Neural cell (in vitro differentiated cells): ENCODE measurements around the gene SLC19A1.

Source experiments
- EZH2 ChIP-seq: fragments of 200-600, 300-800 bp; shearing (Covaris generic), sonication (generic); IDR thresholded peaks from 2 replicates; pipeline ENCODE4 v1.6.1; 2014; ENCODE audit warnings: antibody characterized with exemption, low read length, borderline replicate concordance, mild to moderate bottlenecking; ENCODE audit not compliant: insufficient read depth, poor library complexity, severe bottlenecking
- MXI1 ChIP-seq: fragments of 450-650 bp; conservative IDR thresholded peaks from 2 replicates; pipeline ENCODE4 v1.6.1; 2014; ENCODE audit warnings: antibody characterized with exemption, mild to moderate bottlenecking; ENCODE audit not compliant: poor library complexity, severe bottlenecking
- POLR2AphosphoS5 ChIP-seq: IDR thresholded peaks from 2 replicates; pipeline ENCODE4 v1.6.1; 2012
- TAF1 ChIP-seq: IDR thresholded peaks from 2 replicates; pipeline ENCODE4 v1.6.1; 2012; ENCODE audit warnings: low read depth
- TF ChIP-seq, protein P1 (sequence below): fragments of 450-650 bp; IDR thresholded peaks from 2 replicates; pipeline ENCODE4 v1.5.1; 2014; ENCODE audit warnings: antibody characterized with exemption, mild to moderate bottlenecking, moderate library complexity; ENCODE audit not compliant: poor library complexity, severe bottlenecking
- TF ChIP-seq, protein P2 (sequence below): IDR thresholded peaks from 2 replicates; pipeline ENCODE4 v1.6.1; 2012; ENCODE audit warnings: borderline replicate concordance

GRCh38 chr21:45570071-45570470 is 27.8 kb upstream of the SLC19A1 start:
- TF ChIP-seq EZH2 (no peak), TAF1 (no peak), MXI1 (no peak), POLR2AphosphoS5 (no peak)
- TF ChIP-seq, protein P1, sequence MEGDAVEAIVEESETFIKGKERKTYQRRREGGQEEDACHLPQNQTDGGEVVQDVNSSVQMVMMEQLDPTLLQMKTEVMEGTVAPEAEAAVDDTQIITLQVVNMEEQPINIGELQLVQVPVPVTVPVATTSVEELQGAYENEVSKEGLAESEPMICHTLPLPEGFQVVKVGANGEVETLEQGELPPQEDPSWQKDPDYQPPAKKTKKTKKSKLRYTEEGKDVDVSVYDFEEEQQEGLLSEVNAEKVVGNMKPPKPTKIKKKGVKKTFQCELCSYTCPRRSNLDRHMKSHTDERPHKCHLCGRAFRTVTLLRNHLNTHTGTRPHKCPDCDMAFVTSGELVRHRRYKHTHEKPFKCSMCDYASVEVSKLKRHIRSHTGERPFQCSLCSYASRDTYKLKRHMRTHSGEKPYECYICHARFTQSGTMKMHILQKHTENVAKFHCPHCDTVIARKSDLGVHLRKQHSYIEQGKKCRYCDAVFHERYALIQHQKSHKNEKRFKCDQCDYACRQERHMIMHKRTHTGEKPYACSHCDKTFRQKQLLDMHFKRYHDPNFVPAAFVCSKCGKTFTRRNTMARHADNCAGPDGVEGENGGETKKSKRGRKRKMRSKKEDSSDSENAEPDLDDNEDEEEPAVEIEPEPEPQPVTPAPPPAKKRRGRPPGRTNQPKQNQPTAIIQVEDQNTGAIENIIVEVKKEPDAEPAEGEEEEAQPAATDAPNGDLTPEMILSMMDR, result no peak
- TF ChIP-seq, protein P2, sequence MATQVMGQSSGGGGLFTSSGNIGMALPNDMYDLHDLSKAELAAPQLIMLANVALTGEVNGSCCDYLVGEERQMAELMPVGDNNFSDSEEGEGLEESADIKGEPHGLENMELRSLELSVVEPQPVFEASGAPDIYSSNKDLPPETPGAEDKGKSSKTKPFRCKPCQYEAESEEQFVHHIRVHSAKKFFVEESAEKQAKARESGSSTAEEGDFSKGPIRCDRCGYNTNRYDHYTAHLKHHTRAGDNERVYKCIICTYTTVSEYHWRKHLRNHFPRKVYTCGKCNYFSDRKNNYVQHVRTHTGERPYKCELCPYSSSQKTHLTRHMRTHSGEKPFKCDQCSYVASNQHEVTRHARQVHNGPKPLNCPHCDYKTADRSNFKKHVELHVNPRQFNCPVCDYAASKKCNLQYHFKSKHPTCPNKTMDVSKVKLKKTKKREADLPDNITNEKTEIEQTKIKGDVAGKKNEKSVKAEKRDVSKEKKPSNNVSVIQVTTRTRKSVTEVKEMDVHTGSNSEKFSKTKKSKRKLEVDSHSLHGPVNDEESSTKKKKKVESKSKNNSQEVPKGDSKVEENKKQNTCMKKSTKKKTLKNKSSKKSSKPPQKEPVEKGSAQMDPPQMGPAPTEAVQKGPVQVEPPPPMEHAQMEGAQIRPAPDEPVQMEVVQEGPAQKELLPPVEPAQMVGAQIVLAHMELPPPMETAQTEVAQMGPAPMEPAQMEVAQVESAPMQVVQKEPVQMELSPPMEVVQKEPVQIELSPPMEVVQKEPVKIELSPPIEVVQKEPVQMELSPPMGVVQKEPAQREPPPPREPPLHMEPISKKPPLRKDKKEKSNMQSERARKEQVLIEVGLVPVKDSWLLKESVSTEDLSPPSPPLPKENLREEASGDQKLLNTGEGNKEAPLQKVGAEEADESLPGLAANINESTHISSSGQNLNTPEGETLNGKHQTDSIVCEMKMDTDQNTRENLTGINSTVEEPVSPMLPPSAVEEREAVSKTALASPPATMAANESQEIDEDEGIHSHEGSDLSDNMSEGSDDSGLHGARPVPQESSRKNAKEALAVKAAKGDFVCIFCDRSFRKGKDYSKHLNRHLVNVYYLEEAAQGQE, result no peak
